ENCODE measurements around the gene POU3F3.

The POU3F3 gene

GRCh38 chr2:104847586-104848160, 6.2 kb upstream of the POU3F3 start:
- no peak for DNase-seq

DNA sequence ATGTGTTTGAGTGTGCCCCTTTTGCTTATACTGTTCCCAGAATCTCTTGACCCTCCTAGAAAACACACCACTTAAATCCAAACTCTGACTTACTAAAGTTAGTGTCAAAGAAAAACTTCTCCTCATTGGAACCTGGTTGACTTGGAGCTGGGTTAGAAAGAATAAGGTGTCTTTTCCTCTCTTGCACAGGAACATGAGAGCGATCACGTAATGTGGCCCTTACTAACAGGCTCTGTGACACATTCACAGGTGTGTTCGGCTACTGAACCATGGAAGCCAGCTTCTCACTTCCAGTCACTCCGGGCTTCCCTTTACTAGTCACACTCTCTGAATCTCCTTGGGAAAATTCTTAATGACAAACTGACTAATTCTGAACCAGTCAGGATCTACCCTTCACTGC, 5.4 kb upstream of the POU3F3 start:
- DNase-seq, result no peak

GRCh38 chr2:104849101-104849500, 4.8 kb upstream of the POU3F3 start:
- DNase-seq, result no peak

DNA sequence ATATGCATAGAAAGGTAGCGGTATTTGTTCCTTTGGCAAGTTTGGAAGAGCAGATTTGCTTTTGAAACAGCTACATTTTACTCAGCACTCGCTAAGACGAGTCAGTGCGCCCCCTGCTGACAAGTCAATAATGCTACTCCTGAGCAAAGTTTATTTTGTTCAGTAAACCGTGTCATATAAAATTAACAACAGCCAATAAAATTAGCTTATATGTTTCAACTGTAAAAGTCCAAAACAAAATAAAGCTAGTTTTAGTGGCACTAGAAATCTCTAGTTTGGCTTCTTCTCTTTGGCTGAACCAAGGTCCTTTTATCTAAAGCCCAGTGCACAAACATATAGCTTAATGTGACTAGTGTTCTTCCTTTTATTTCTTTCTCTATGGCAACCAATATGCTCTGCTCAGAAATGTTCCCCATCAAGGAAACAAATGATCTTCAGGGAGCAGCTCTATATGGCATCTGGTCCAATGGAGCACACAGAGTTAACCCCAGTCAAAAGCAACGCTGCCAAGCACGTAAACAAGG, 4.2 kb upstream of the POU3F3 start:
- peak; percentile 45 for DNase-seq

DNA sequence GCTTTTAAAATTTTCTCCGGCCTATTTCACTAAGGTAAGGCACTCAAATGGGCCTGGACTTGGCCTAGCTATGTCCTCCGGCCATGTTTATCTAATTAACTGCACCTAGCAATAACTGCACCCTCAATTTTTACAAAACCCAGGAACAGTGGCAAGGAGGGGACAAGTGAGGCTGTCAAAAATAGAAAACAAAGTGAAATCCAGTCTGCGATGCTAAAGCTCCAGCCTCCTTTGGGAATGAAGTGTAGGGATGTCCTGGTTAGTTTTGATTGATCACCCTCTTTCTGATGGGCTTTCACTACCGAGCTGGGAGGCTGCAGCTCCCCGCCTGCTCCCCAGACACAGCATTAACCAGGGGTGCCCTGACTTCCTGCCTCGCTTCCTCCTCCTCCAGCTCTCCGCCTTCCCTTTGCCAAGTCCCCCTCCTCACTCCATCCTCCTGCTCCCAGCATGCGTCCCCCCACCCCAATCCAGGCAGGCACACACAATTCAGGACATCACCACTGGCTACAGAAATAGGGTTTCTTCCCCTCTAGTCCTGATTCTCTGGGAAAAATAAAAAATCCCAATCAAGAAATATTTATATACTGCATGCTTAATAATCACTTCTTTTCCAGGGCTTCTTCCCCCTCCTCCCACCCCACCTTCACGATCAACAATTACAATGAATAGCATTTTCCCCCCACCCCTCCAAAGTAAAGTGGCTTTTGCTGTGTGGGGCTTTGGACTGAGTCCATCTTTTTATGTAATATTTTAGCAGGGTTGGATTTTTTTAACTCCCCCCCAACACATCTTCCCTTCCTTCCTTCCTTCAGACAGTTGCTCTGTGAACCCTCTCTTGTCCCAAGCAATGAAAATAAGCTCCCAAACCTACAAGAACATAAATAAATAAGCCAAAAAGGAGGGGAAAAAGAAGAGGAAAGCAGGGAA, 3.3 kb upstream of the POU3F3 start:
- no peak for DNase-seq

DNA sequence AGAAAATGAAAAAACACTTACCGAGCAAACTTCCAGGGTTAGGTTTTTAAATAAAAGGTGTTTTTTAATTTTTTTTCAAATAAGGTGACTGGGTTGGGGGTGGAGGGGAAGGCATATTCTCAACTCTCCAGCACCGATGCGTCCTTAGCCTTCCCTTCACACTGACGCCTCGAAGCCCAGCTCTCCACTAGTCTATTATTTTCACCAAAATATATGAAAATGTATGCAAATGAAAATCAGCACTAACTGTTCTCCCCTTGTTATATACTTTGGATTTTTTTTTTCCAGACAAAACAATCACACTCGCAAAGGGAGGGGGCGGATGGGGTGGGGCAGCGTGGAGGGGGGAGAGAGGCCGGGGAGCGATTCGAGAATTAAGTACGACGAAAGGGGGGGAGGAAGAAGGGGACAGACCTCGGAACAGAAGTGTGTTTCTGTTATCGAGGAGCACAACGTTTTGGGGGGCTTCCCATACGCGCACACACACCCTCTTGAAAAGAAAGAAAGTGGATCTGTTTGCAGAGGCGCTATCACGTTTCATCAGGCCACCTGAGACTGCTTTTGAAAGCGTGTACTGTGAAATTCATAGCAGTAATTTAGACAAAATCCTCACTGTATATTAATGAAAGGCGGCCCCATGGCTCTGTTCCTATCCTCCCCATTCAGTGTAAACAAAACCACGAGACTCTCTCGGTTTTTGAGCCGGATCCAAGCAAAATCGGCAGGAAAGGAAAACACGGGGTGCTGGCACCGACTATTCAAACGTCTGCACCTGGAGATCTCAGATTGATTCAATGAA, 2.4 kb upstream of the POU3F3 start:
- DNase-seq, result no peak

GRCh38 chr2:104852090-104852666, 1.7 kb upstream of the POU3F3 start:
- DNase-seq, result no peak

DNA sequence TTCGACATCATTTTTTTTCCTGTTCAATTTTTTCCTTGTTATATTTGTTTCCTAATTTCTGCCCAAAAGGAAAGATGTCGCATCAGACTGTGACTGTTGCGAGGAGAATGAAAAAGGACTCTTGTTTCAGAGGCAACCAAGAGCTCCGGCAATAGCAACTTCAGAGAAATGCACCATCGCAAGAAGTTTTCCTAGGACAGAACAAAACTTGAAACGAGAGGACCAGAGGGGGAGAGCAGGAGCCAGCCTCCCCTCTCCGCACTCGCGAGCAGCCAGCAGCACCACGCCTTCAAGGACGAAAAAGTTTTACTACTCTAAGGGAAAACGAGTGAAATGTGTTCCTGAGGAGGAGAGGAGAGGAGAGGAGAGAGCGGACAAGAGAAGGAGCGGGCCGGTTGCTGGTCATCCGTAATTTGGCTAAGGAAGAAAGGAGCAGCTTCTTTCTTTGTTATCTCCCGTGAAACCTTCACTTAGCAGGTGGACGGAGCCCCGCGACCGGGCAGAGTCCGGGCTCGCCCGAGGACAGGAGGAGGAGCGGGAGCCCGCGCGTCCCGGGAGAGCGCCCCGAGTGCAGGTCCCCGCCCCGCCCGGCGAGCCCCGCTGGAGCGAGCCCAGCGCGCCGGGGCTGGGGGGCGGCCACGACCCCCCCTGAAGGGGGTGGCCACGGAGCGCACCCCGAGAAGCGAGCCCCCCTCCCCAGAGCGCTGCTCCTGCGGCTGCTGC, 744 bp downstream of the POU3F3 start:
- DNase-seq, result no peak

DNA sequence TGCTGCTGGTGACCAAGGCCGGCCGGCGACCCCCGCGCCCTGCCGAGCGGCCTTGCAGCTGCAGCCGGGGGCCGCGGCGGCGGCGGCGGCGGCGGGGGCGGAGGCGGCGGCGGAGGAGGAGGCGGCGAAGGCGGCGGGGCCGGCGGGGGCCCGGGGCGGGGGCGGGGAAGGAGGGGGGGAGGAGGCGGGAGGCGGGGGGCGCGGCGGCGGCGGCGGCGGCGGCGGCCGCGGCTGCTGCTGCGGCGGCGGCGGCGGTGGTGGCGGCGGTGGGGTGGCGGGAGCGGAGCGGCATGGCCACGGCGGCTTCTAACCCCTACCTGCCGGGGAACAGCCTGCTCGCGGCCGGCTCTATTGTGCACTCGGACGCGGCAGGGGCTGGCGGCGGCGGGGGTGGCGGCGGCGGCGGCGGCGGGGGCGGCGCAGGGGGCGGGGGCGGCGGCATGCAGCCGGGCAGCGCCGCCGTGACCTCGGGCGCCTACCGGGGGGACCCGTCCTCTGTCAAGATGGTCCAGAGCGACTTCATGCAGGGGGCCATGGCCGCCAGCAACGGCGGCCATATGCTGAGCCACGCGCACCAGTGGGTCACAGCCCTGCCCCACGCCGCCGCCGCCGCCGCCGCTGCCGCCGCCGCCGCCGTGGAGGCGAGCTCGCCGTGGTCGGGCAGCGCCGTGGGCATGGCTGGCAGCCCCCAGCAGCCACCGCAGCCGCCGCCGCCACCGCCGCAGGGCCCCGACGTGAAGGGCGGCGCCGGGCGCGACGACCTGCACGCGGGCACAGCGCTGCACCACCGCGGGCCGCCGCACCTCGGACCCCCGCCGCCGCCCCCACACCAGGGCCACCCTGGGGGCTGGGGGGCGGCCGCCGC, 1.5 kb downstream of the POU3F3 start:
- DNase-seq, result no peak

DNA sequence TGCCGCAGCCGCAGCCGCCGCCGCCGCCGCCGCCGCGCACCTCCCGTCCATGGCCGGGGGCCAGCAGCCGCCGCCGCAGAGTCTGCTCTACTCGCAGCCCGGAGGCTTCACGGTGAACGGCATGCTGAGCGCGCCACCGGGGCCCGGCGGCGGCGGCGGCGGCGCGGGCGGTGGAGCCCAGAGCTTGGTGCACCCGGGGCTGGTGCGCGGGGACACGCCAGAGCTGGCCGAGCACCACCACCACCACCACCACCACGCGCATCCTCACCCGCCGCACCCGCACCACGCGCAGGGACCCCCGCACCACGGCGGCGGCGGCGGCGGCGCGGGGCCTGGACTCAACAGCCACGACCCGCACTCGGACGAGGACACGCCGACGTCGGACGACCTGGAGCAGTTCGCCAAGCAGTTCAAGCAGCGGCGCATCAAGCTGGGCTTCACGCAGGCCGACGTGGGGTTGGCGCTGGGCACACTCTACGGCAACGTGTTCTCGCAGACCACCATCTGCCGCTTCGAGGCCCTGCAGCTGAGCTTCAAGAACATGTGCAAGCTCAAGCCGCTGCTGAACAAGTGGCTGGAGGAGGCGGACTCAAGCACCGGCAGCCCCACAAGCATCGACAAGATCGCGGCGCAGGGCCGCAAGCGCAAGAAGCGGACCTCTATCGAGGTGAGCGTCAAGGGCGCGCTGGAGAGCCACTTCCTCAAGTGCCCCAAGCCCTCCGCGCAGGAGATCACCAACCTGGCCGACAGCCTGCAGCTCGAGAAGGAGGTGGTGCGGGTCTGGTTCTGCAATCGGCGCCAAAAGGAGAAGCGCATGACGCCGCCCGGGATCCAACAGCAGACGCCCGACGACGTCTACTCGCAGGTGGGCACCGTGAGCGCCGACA, 2.4 kb downstream of the POU3F3 start:
- no peak for DNase-seq

DNA sequence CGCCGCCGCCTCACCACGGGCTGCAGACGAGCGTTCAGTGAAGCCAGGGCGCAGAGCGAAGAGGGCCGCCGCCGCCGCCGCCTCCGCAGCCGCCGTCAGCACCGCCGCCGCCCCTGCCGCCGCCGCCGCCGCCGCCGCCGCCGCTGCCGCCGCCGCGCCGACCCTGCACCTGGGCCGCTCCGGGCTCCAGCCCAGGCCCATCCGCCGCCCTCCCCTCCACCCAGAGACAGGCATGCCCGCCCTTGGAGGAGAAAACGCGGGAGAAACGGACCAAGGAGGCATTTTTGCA, 3.0 kb downstream of the POU3F3 start:
- no peak for DNase-seq

GRCh38 chr2:104857262-104858005, 3.5 kb downstream of the POU3F3 start:
- no peak for DNase-seq

DNA sequence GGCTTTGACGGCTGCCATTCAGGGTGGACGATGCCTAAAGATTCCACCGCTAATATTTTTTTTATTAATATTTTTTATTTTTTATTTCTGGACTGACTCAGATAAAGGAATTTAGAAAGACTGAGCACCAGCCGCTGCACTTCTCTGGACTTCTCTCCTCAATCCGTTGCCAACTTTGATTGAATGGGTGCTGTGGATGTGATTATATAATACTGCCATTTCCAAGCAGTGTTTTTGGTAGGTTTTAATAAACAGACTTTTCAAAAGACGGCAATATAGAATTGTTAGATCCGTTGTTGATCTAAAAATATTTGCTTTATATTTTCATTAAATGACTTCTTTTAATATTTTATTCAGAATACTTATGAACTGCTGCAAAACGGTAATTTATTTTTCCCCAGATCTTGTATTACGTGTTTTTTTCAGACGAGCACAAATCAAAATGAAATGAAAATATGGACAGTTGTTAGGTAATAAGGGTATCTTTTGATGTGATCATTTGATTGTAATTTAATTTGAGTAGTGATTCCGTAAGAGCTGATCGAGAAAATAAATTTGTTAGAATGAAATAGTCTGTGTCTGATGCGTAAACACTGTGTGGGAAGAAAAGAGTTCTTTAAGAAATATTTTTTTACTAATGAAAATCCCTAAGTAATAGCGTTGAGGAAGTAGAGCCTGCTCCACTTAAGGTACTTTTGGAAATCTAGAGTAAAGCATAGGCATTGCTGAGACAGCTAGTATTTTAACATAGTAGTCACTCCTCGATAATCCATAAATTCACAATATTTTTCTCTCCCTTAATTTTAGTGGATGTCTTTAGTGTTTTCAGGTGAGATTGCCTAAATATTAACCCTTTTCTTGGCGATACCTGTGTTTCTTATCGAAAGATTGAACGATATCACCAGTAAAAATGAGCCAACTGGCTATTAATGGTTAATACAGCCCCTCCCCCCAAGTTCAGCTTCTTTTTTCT, 4.4 kb downstream of the POU3F3 start:
- DNase-seq, result no peak

DNA sequence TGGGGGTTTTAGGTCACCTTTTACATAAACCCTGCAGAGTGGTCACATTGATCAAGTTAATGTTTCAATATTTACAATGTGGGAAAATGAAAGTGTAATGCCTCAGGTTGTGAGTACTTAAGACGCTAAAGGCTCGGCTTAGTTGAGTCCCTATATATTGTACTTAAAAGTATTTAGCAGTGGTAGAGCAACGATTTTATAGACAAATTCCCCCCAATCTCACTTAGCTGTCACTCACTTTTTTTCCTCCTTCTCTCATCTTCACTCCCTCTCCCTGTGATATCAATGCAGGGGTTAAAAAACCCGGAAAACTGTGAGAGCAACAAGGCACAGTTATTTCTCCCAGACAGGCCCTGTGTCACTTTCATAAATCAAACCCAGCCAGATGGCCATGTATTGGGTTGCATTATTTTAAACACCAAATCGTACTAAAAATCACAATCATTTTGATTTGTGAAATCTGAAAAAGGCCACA, 5.4 kb downstream of the POU3F3 start:
- DNase-seq, result no peak

DNA sequence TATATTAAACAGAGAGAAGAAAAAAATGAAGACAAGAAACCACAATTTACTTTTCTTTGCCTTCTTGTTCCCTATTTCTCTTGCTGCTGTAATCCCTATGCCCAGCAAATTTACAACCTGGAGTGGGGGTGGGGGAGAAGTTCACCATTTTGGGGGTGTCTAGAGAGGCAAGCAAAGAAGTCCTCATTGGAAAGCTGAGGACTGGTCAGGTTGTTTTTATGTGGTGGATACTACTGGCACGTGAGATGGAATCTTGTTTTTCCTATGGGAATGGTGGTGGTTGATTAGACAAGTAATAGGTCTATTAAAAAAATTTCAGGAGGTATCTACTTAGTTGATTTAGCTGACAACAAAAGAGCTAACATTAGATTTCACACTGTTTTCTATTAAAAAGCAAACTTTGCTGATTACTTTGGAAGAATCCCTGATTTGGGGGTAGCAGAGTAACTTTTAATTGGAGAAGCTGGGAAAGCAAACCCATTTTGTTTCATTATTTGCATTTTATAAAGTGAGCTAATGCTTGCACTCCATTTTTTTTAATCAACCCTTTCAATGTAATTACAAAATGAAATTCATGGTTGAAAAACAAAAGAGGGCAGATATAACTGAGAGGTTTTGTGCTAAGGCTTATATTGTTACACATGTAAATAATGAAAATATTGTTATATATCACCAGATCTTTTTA, 6.0 kb downstream of the POU3F3 start:
- no peak for DNase-seq

GRCh38 chr2:104860451-104860790, 6.5 kb downstream of the POU3F3 start:
- peak; percentile 31 for DNase-seq

- no peak for DNase-seq
Measured at GRCh38 chr2:104861351-104862057, 7.6 kb downstream of the POU3F3 start.
